Neutrophil (primary cell): Measurements from ENCODE around the gene NF1.

ENCODE experiments used
- H3K27ac ChIP-seq: fragments of 200-600 bp; sonication (generic); 2 replicates; pipeline ENCODE4 v1.5.1; 2016; ENCODE audit warnings: mild to moderate bottlenecking, moderate library complexity
- H3K27me3 ChIP-seq: fragments of 200-600 bp; sonication (generic); 2 replicates; pipeline ENCODE4 v1.6.0; 2016; ENCODE audit warnings: mild to moderate bottlenecking
- H3K36me3 ChIP-seq: fragments of 200-600 bp; sonication (generic); 2 replicates; pipeline ENCODE4 v1.5.1; 2017
- H3K4me1 ChIP-seq, 2 experiments: fragments of 200-600 bp in 1 of 2; sonication (generic) in 1 of 2; 1 replicate in 1 of 2; 2 replicates in 1 of 2; pipeline versions ENCODE4 v1.5.1 to v1.6.1; 2013 to 2016; ENCODE audit warnings: low read depth in 1 of 2, low read length in 1 of 2, mild to moderate bottlenecking in 1 of 2, moderate library complexity in 1 of 2; ENCODE audit not compliant: control insufficient read depth in 1 of 2, insufficient read depth in 1 of 2
- H3K4me3 ChIP-seq, 2 experiments: fragments of 200-600 bp in 1 of 2; sonication (generic) in 1 of 2; 1 replicate in 1 of 2; 2 replicates in 1 of 2; pipeline ENCODE4 v1.5.1; 2013 to 2016; ENCODE audit warnings: low read depth in 1 of 2, low read length in 1 of 2, mild to moderate bottlenecking in 1 of 2, moderate library complexity in 1 of 2
- H3K9me3 ChIP-seq: fragments of 200-600 bp; sonication (generic); 2 replicates; pipeline ENCODE4 v1.5.1; 2016
- CTCF ChIP-seq: fragments of 200-600 bp; sonication (generic); IDR thresholded peaks from 2 replicates; pipeline ENCODE4 v1.5.1; 2016; ENCODE audit warnings: antibody characterized with exemption

The NF1 gene

DNA sequence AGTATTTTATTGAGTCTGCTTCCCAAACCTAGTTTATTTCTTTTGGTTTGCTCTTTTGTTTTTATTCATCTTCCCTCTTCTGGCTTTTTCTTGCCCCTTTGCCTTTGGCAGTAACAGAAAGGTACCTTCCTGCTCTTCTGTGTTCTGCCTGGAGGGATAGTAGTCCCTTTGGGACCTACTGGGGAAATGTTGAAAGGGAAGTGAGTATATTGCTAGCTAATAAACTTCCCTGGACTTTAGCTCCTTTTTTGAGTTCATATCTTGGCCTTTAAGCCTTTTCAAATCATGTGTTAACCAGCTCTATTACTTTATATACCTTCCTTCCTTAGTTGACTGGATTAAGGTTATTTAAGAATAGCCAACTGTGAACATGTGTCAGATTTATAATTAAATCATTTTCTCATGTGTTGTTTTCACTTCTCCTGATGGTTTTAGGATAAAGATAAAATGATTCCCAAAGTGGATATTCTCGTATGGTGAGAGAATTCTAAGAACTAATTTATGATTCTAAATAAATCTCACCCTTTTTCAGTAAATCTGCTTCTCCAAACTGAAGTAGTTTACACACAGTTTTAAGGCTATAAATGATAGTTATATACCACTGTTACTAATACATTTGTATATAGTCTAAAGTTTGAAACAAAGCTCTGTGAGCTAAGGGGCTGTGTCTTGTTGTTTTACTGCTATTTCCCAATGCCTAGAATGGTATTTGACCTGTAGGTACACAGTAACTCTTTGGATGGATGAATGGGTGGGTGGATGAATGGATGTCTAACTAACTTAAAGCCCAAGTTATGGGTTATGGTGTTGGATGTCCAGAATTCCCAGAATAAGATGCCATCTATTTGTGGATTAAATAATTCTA is 156.6 kb downstream of the NF1 start:
- Histone ChIP-seq H3K27ac (no peak overlapping the region), H3K9me3 (no peaks in the 10 kb centered on the region), H3K36me3 (peaks cover 14% of the 10 kb centered on the region), H3K4me1 (no peaks in the 10 kb centered on the region), H3K4me3 (no peak overlapping the region), H3K27me3 (no peaks in the 10 kb centered on the region)
- TF ChIP-seq CTCF: no peak

GRCh38 chr17:31251970-31252328 is 157.2 kb downstream of the NF1 start:
- H3K27ac ChIP-seq: no peak overlapping the region
- TF ChIP-seq CTCF: no peak
- H3K36me3 ChIP-seq: peaks cover 14% of the 10 kb centered on the region
- no peaks in the 10 kb centered on the region for H3K4me1 ChIP-seq
- H3K4me3 ChIP-seq: no peak overlapping the region
- H3K9me3 ChIP-seq: no peaks in the 10 kb centered on the region
- H3K27me3 ChIP-seq: no peaks in the 10 kb centered on the region

GRCh38 chr17:31252741-31253140 is 158.0 kb downstream of the NF1 start:
- H3K4me1 ChIP-seq: no peaks in the 10 kb centered on the region
- no peak for TF ChIP-seq CTCF
- peaks cover 14% of the 10 kb centered on the region for H3K36me3 ChIP-seq
- H3K27ac ChIP-seq: no peak overlapping the region
- H3K27me3 ChIP-seq: no peaks in the 10 kb centered on the region
- H3K4me3 ChIP-seq: no peak overlapping the region
- H3K9me3 ChIP-seq: no peaks in the 10 kb centered on the region

DNA sequence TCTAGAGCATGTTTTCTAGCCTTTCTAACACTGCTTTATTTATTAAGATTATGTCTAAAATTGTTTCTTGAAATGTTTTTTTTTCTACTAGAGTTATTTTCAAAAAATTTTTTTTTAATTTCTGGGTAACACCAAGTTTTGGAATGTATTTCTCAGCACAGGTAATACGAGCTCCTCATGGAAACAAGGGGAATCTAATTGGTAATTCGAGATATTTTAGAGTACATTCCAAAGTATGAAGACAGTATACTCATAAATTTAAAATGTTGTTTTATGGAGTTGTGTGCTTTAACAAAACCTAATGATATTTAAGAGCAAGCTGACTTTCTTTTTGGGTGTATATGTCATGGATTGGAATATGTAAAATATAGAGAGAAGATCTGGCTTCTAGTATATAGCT is 159.9 kb downstream of the NF1 start:
- H3K9me3 ChIP-seq: no peaks in the 10 kb centered on the region
- no peak overlapping the region for H3K4me3 ChIP-seq
- no peaks in the 10 kb centered on the region for H3K27me3 ChIP-seq
- H3K27ac ChIP-seq: no peak overlapping the region
- no peaks in the 10 kb centered on the region for H3K4me1 ChIP-seq
- no peak for TF ChIP-seq CTCF
- peaks cover 6% of the 10 kb centered on the region for H3K36me3 ChIP-seq

GRCh38 chr17:31256936-31257335 is 162.2 kb downstream of the NF1 start:
- no peaks in the 10 kb centered on the region for H3K4me1 ChIP-seq
- no peaks in the 10 kb centered on the region for H3K9me3 ChIP-seq
- H3K27me3 ChIP-seq: no peaks in the 10 kb centered on the region
- H3K36me3 ChIP-seq: peaks cover 5% of the 10 kb centered on the region
- H3K27ac ChIP-seq: no peak overlapping the region
- no peak for TF ChIP-seq CTCF
- H3K4me3 ChIP-seq: no peak overlapping the region
